Sigmoid colon (tissue), 7 donors: ENCODE measurements around the gene PLEKHG7. TPM values are rescaled to one million over a fixed set of nuclear protein-coding genes. Genes with fewer than 3 reads are reported as not detected.

Experiments used
- DNase-seq: peaks from one replicate; pipeline ENCODE4 v3.0.0-alpha.2; 2019
- H3K27ac ChIP-seq, 4 donors: fragments of 200-600 bp; sonication (generic); one replicate each; pipeline ENCODE4 v1.5.1; 2016 to 2019; ENCODE audit warnings: mild to moderate bottlenecking in 1 of 4
- H3K27me3 ChIP-seq, 3 donors: fragments of 200-600 bp; sonication (generic); one replicate each; pipeline ENCODE4 v1.5.1; 2019; ENCODE audit warnings: mild to moderate bottlenecking in 1 of 3
- H3K36me3 ChIP-seq, 4 donors: fragments of 200-600 bp; sonication (generic); one replicate each; pipeline ENCODE4 v1.5.1; 2016 to 2019
- H3K4me1 ChIP-seq, 4 donors: fragments of 200-600 bp; sonication (generic); one replicate each; pipeline ENCODE4 v1.5.1; 2017 to 2019
- H3K4me3 ChIP-seq, 4 donors: fragments of 200-600 bp; sonication (generic); one replicate each; pipeline ENCODE4 v1.5.1; 2017 to 2019; ENCODE audit warnings: mild to moderate bottlenecking in 2 of 4, moderate library complexity in 1 of 4
- H3K9me3 ChIP-seq, 4 donors: fragments of 200-600 bp in 3 of 4; sonication (generic) in 3 of 4; one replicate each; pipeline versions ENCODE4 v1.5.1 to v1.6.1; 2013 to 2019
- CTCF ChIP-seq, 4 experiments: fragments of 450-650 bp in 3 of 4; fragments of 200-600 bp in 1 of 4; IDR thresholded peaks; one replicate each; pipeline ENCODE4 v1.5.1; 2016 to 2019; ENCODE audit warnings: antibody characterized with exemption in 4 of 4, mild to moderate bottlenecking in 3 of 4, moderate library complexity in 2 of 4
- EP300 ChIP-seq, 4 donors: sonication (generic); formaldehyde crosslinking; IDR thresholded peaks; one replicate each; pipeline ENCODE4 v1.6.1; 2017; ENCODE audit warnings: antibody characterized with exemption in 4 of 4
- POLR2A ChIP-seq, 2 donors: fragments of 450-650 bp; IDR thresholded peaks; one replicate each; pipeline ENCODE4 v1.6.1; 2016; ENCODE audit warnings: antibody characterized with exemption in 2 of 2, mild to moderate bottlenecking in 2 of 2, moderate library complexity in 2 of 2
- POLR2AphosphoS5 ChIP-seq, 4 donors: sonication (generic); formaldehyde crosslinking; IDR thresholded peaks; one replicate each; pipeline ENCODE4 v1.6.1; 2017; ENCODE audit warnings: antibody characterized with exemption in 4 of 4
- WGBS, 2 donors: extraction: QIAGEN DNeasy Blood & Tissue Kit; methylation state at CpG; one replicate each; pipeline ENCODE4 v1.1.7; 2013; 5-methylcytosine and 5-hydroxymethylcytosine counted together
- intact Hi-C: fragments of 100-400 bp; cut with DNase I; formaldehyde crosslinking; loops from one replicate; pipeline ENCODE4 v1.15.1; 2023
- polyA plus RNA-seq, 3 donors: library from polyadenylated mRNA; stranded (reverse); fragments of 200-250 nt; gene quantifications; one replicate each; pipeline ENCODE4 v1.2.3, GENCODE V29; 2013
- total RNA-seq, 4 donors: library from RNA; depleted of rRNA; stranded (reverse); fragments of >200 nt; gene quantifications; one replicate each; pipeline ENCODE4 v1.1.0, GENCODE V29; 2016
- donor health status: healthy with polysubstance abuse.
- donor health status: Bipolar disorder and iron deficiency.
- donor health status: healthy.

The PLEKHG7 gene
- total and polyA plus RNA-seq, 7 donors, result 0.23 to 0.71 (median 0.50) TPM; not detected in 3

- Histone ChIP-seq H3K27me3 (no peaks in the 10 kb centered on the region), H3K4me3 (no peak overlapping the region), H3K27ac (no peak overlapping the region), H3K9me3 (peaks cover 0 to 5% (median 0%) of the 10 kb centered on the region in 4 donors), H3K4me1 (no peaks in the 10 kb centered on the region), H3K36me3 (no peaks in the 10 kb centered on the region)
- WGBS, 2 donors, result 60 to 80% methylated on average over 2 of the region's 2 CpGs
- no peak for DNase-seq
- intact Hi-C loops, result no loop called here
- TF ChIP-seq POLR2A (IDR thresholded peaks at IDR 0.05), result no peak
- no peak for TF ChIP-seq EP300 (IDR thresholded peaks at IDR 0.05)
- TF ChIP-seq POLR2AphosphoS5 (IDR thresholded peaks at IDR 0.05), result no peak
- no peak for TF ChIP-seq CTCF (IDR thresholded peaks at IDR 0.05)
These were observed 14.4 kb downstream of the PLEKHG7 start for GRCh38 chr12:92717202-92717601.

GRCh38 chr12:92718483-92718990 is 15.7 kb downstream of the PLEKHG7 start:
- WGBS, 2 donors, result 79 to 81% methylated on average over 2 of the region's 2 CpGs
- Histone ChIP-seq H3K27me3 (no peaks in the 10 kb centered on the region), H3K27ac (no peak overlapping the region), H3K36me3 (no peaks in the 10 kb centered on the region), H3K4me3 (no peak overlapping the region), H3K9me3 (peaks cover 0 to 2% (median 0%) of the 10 kb centered on the region in 4 donors), H3K4me1 (no peaks in the 10 kb centered on the region)
- intact Hi-C loops, result no loop called here
- no peak for TF ChIP-seq POLR2AphosphoS5 (IDR thresholded peaks at IDR 0.05)
- TF ChIP-seq CTCF (IDR thresholded peaks at IDR 0.05), result no peak
- no peak for TF ChIP-seq POLR2A (IDR thresholded peaks at IDR 0.05)
- no peak for TF ChIP-seq EP300 (IDR thresholded peaks at IDR 0.05)
- no peak for DNase-seq

GRCh38 chr12:92719674-92720073 is 16.9 kb downstream of the PLEKHG7 start:
- no peaks in the 10 kb centered on the region for H3K27me3 ChIP-seq
- H3K36me3 ChIP-seq, result no peaks in the 10 kb centered on the region
- no peaks in the 10 kb centered on the region for H3K4me1 ChIP-seq
- 70 to 73% methylated on average over 6 of the region's 6 CpGs for WGBS, 2 donors
- intact Hi-C loops, result no loop called here
- TF ChIP-seq EP300 (IDR thresholded peaks at IDR 0.05) (no peak), POLR2AphosphoS5 (IDR thresholded peaks at IDR 0.05) (no peak), CTCF (IDR thresholded peaks at IDR 0.05) (no peak), POLR2A (IDR thresholded peaks at IDR 0.05) (no peak)
- no peak overlapping the region for H3K27ac ChIP-seq
- H3K4me3 ChIP-seq, result no peak overlapping the region
- peaks cover 0 to 2% (median 0%) of the 10 kb centered on the region in 4 donors for H3K9me3 ChIP-seq
- no peak for DNase-seq

GRCh38 chr12:92721130-92721529 is 18.3 kb downstream of the PLEKHG7 start:
- Histone ChIP-seq H3K27ac (no peak overlapping the region), H3K9me3 (peaks cover 0 to 6% (median 0%) of the 10 kb centered on the region in 4 donors), H3K36me3 (no peaks in the 10 kb centered on the region), H3K27me3 (no peaks in the 10 kb centered on the region), H3K4me3 (no peak overlapping the region), H3K4me1 (no peaks in the 10 kb centered on the region)
- DNase-seq, result no peak
- intact Hi-C loops, result no loop called here
- WGBS, 2 donors, result 87% methylated on average over 8 of the region's 8 CpGs
- TF ChIP-seq CTCF (IDR thresholded peaks at IDR 0.05) (no peak), POLR2AphosphoS5 (IDR thresholded peaks at IDR 0.05) (no peak), POLR2A (IDR thresholded peaks at IDR 0.05) (no peak), EP300 (IDR thresholded peaks at IDR 0.05) (no peak)

- Histone ChIP-seq H3K4me3 (no peak overlapping the region), H3K9me3 (peaks cover 0 to 6% (median 0%) of the 10 kb centered on the region in 4 donors), H3K27me3 (no peaks in the 10 kb centered on the region), H3K36me3 (no peaks in the 10 kb centered on the region), H3K27ac (no peak overlapping the region), H3K4me1 (no peaks in the 10 kb centered on the region)
- DNase-seq, result no peak
- 36 to 78% methylated on average over 1 of the region's 1 CpG for WGBS, 2 donors
- intact Hi-C loops, result no loop called here
- TF ChIP-seq CTCF (IDR thresholded peaks at IDR 0.05), result no peak
- no peak for TF ChIP-seq POLR2AphosphoS5 (IDR thresholded peaks at IDR 0.05)
- TF ChIP-seq EP300 (IDR thresholded peaks at IDR 0.05), result no peak
- TF ChIP-seq POLR2A (IDR thresholded peaks at IDR 0.05), result no peak
These were observed 18.9 kb downstream of the PLEKHG7 start for GRCh38 chr12:92721656-92722055.
